ENCODE results near the gene AGBL1. TPM values are rescaled to one million over a fixed set of nuclear protein-coding genes. Genes with fewer than 3 reads are reported as not detected.

AGBL1 gene
- total RNA-seq, 1 experiment from 2014 or later, result not detected

- H3K4me3 Mint-ChIP-seq, result no peak overlapping the region
- no peak for DNase-seq
- H3K4me1 Mint-ChIP-seq, result no peaks in the 10 kb centered on the region
These were observed 839.9 kb downstream of the AGBL1 start for GRCh38 chr15:86919581-86919980.

More at GRCh38 chr15:86919581-86919980, 839.9 kb downstream of the AGBL1 start:
- Mint-ChIP-seq H3K9me3 (no peaks in the 10 kb centered on the region), H3K27me3 (ENCODE audit: low read depth) (no peaks in the 10 kb centered on the region), H3K27ac (no peak overlapping the region), H3K36me3 (ENCODE audit: insufficient read depth in 1 of 3, low read depth in 3 of 3) (no peaks in the 10 kb centered on the region; a peak in 1 of 7 replicates)
- no peak overlapping the region for H2BK12ac ChIP-seq (ENCODE audit: insufficient read length, low read depth, low read length)
- H3K23me2 ChIP-seq (ENCODE audit: insufficient read length, low read depth, low read length, poor library complexity, severe bottlenecking), result no peaks in the 10 kb centered on the region
- no peak overlapping the region for H3K27ac ChIP-seq (ENCODE audit: insufficient read length, low read depth, low read length)
- H3K79me1 ChIP-seq (ENCODE audit: insufficient read depth, low read depth, low read length, poor library complexity, severe bottlenecking), result no peaks in the 10 kb centered on the region
- no peaks in the 10 kb centered on the region for H3K9me3 ChIP-seq (ENCODE audit: control insufficient read depth, low read depth, low read length)
- no peak overlapping the region for H3K18ac ChIP-seq (ENCODE audit: insufficient read length, low read depth, low read length)
- no peak overlapping the region for H3K9ac ChIP-seq (ENCODE audit: extremely low read depth, insufficient read length, low read length)
- H2BK5ac ChIP-seq (ENCODE audit: insufficient read length, low read length), result no peak overlapping the region
- no peaks in the 10 kb centered on the region for H3K79me2 ChIP-seq (ENCODE audit: insufficient read depth, low read length)
- H3K56ac ChIP-seq (ENCODE audit: insufficient read length, low read depth, low read length), result no peak overlapping the region
- no peak overlapping the region for H3K4me2 ChIP-seq (ENCODE audit: insufficient read depth, insufficient read length, low read length)
- no peak overlapping the region for H2BK20ac ChIP-seq (ENCODE audit: low read depth, low read length, poor library complexity, severe bottlenecking)
- H2AFZ ChIP-seq (ENCODE audit: low read length), result no peak overlapping the region
- no peak overlapping the region for H4K91ac ChIP-seq (ENCODE audit: insufficient read length, low read depth, low read length)
- H2BK15ac ChIP-seq (ENCODE audit: low read depth, low read length), result no peak overlapping the region
- H3T11ph ChIP-seq (ENCODE audit: low read length), result no peak overlapping the region
- no peak overlapping the region for H2AK5ac ChIP-seq (ENCODE audit: insufficient read length, low read length)
- H3K14ac ChIP-seq (ENCODE audit: insufficient read depth, low read length), result no peak overlapping the region
- H4K20me1 ChIP-seq (ENCODE audit: control insufficient read depth, insufficient read depth, insufficient read length), result no peaks in the 10 kb centered on the region
- no peak overlapping the region for H2BK120ac ChIP-seq (ENCODE audit: low read depth, low read length, poor library complexity, severe bottlenecking)
- no peak overlapping the region for H3K4ac ChIP-seq (ENCODE audit: low read depth, low read length)
- no peak overlapping the region for H3K23ac ChIP-seq (ENCODE audit: insufficient read length, low read depth, low read length)
- peaks cover 3% of the 10 kb centered on the region; the same call in 1 of the 2 replicates for H3K4me1 ChIP-seq (ENCODE audit: insufficient read depth, low read length)
- no peaks in the 10 kb centered on the region for H3K27me3 ChIP-seq (ENCODE audit: insufficient read depth, low read length)
- TF ChIP-seq CTCF (conservative IDR thresholded peaks at IDR 0.05), result no peak
- no peak overlapping the region for H4K8ac ChIP-seq (replicated peaks; ENCODE audit: insufficient read length, low read depth, low read length)
- H4K5ac ChIP-seq (ENCODE audit: insufficient read length, low read depth, low read length), result no peak overlapping the region
- WGBS (ENCODE audit: extremely low coverage, insufficient read length, low lambda C conversion rate), result no CpG with 5 or more reads among the region's 4 CpGs

Measured in H9 (cell line).